Measurements from ENCODE around the gene GNAO1.

DNA sequence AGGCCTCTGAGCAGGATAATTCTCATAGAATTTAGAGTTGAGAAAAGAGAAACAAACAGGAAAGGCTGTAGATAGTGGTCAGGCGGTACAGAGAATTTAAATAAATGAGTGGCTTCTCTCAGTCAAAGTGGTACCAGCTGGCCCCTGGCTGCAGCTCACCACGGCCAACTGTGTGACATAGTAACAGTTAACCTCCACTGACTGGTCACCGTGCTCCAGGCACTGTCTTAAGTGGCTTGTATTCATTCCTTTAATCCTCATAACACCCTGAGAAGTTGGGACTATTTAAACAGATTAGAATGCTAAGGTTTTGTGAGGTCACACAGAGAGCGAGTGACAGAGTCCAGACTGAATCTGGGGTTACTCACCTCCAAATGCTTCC, 108.9 kb downstream of the GNAO1 start:
- no peak for TF ChIP-seq CTCF (conservative IDR thresholded peaks at IDR 0.05)
- TF ChIP-seq ZFX (IDR thresholded peaks at IDR 0.05), result no peak
